Mesodermal cell (in vitro differentiated cells): ENCODE data around the gene RGCC.
"Not testable (repeated sequence)": the region's sequence is repeated elsewhere in the genome, so short reads cannot be mapped to it uniquely, and the experiment has no call there.

Experiments used
- H3K27ac ChIP-seq: 2 replicates; pipeline ENCODE4 v1.7.0; 2013; ENCODE audit warnings: mild to moderate bottlenecking, low read depth, low read length, moderate library complexity; ENCODE audit not compliant: severe bottlenecking
- H3K36me3 ChIP-seq: 2 replicates; pipeline ENCODE4 v1.7.1; 2013; ENCODE audit warnings: mild to moderate bottlenecking, low read length, moderate library complexity; ENCODE audit not compliant: control insufficient read depth, insufficient read depth
- H3K4me1 ChIP-seq: one replicate; pipeline ENCODE4 v1.7.1; 2013; ENCODE audit warnings: mild to moderate bottlenecking, low read length; ENCODE audit not compliant: insufficient read depth, control insufficient read depth, poor library complexity, severe bottlenecking
- H3K4me3 ChIP-seq: 2 replicates; pipeline ENCODE4 v1.7.0; 2013; ENCODE audit warnings: low read length, control low read depth, mild to moderate bottlenecking; ENCODE audit not compliant: insufficient read depth, poor library complexity, severe bottlenecking; ENCODE audit errors: extremely low read depth
- H3K9me3 ChIP-seq: 2 replicates; pipeline ENCODE4 v1.7.1; 2013; ENCODE audit warnings: mild to moderate bottlenecking, low read length, moderate library complexity; ENCODE audit not compliant: control insufficient read depth
- WGBS, 2 experiments: methylation state at CpG; one replicate each; pipeline ENCODE4 v1.1.5; 2013; ENCODE audit warnings: missing lambda C conversion rate in 2 of 2; ENCODE audit not compliant: insufficient coverage in 2 of 2; 5-methylcytosine and 5-hydroxymethylcytosine counted together

RGCC gene

GRCh38 chr13:41420146-41420545 lies 37.2 kb upstream of the RGCC start:
- H3K9me3 ChIP-seq: no peaks in the 10 kb centered on the region
- no peaks in the 10 kb centered on the region for H3K36me3 ChIP-seq
- 62 to 92% methylated on average over 2 of the region's 4 CpGs for WGBS, 2 experiments
- H3K4me1 ChIP-seq: no peaks in the 10 kb centered on the region
- no peak overlapping the region for H3K27ac ChIP-seq
- no peak overlapping the region for H3K4me3 ChIP-seq

DNA sequence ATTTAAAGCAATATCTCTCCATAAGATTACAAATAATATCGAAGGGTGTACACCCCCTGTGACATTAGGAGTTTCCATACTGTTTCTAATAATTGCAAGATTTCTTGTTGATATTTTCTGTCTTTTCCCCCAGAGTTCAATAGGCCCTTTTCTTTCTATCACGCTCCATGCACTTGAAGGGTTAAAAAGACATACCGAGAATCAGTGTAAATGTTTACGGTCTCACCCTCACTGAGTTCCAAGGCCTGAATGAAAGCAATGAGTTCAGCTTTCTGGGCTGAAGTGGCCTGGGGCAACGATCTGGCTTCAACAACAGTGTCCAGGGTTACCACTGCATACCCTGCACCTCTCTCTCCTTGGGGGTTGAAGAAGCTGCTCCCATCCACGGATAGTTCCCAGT lies 36.0 kb upstream of the RGCC start:
- H3K4me1 ChIP-seq, H3K9me3 ChIP-seq, H3K4me3 ChIP-seq, H3K27ac ChIP-seq, H3K36me3 ChIP-seq: not testable (repeated sequence)
- 66 to 73% methylated on average over 2 to 3 of the region's 6 CpGs for WGBS, 2 experiments

- not testable (repeated sequence) for H3K4me1 ChIP-seq, H3K27ac ChIP-seq
- WGBS, 2 experiments: 67 to 77% methylated on average over 5 to 7 of the region's 7 CpGs
These were observed 35.4 kb upstream of the RGCC start for GRCh38 chr13:41421983-41422382.

DNA sequence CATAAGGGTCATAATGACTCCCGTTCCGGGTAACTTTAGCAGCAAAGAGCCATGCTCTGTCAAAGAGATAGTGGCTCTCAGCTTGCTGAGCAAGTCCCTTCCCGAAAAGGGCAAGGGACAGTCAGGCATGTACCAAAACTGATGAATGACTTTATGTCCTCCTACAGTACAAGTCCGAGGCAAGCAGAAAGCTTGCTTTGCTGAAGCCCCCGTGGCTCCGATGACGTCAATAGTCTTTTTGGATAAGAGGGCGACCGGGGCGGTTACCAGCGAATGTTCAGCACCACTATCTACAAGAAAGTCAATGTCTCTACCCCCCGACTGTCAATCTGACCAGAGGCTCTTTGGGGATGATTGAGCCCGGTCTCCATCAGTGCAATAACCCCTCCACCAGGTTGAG lies 34.1 kb upstream of the RGCC start:
- H3K27ac ChIP-seq, H3K36me3 ChIP-seq, H3K4me3 ChIP-seq, H3K9me3 ChIP-seq, H3K4me1 ChIP-seq: not testable (repeated sequence)
- 94 to 98% methylated on average over 6 to 11 of the region's 13 CpGs for WGBS, 2 experiments

More at GRCh38 chr13:41421983-41422382, 35.4 kb upstream of the RGCC start:
- H3K4me3 ChIP-seq, H3K9me3 ChIP-seq, H3K36me3 ChIP-seq: not testable (repeated sequence)

- H3K9me3 ChIP-seq, H3K4me1 ChIP-seq, H3K4me3 ChIP-seq, H3K36me3 ChIP-seq, H3K27ac ChIP-seq: not testable (repeated sequence)
- WGBS, 2 experiments: no CpG with 5 or more reads among the region's 6 CpGs
These were observed 32.7 kb upstream of the RGCC start for GRCh38 chr13:41424675-41425074.

- WGBS, 2 experiments: 81 to 88% methylated on average over 2 to 11 of the region's 22 CpGs
- Histone ChIP-seq H3K4me1 (no peaks in the 10 kb centered on the region), H3K4me3 (no peak overlapping the region), H3K36me3 (no peaks in the 10 kb centered on the region), H3K9me3 (no peaks in the 10 kb centered on the region), H3K27ac (no peak overlapping the region)
These were observed 31.3 kb upstream of the RGCC start for GRCh38 chr13:41426047-41426446.

- H3K36me3 ChIP-seq: no peaks in the 10 kb centered on the region
- WGBS, 2 experiments: 73% methylated on average over 3 of the region's 17 CpGs; no CpG with 5 or more reads in 1 of the 2 experiments
- no peaks in the 10 kb centered on the region for H3K9me3 ChIP-seq
- no peak overlapping the region for H3K4me3 ChIP-seq
- no peaks in the 10 kb centered on the region for H3K4me1 ChIP-seq
- no peak overlapping the region for H3K27ac ChIP-seq
These were observed 29.7 kb upstream of the RGCC start for GRCh38 chr13:41427666-41428065.

- Histone ChIP-seq H3K4me1 (no peaks in the 10 kb centered on the region), H3K9me3 (no peaks in the 10 kb centered on the region), H3K27ac (no peak overlapping the region), H3K4me3 (no peak overlapping the region), H3K36me3 (no peaks in the 10 kb centered on the region)
- 22 to 58% methylated on average over 14 to 16 of the region's 32 CpGs for WGBS, 2 experiments
These were observed 29.2 kb upstream of the RGCC start for GRCh38 chr13:41428155-41428554.

GRCh38 chr13:41434030-41434429 lies 23.3 kb upstream of the RGCC start:
- H3K27ac ChIP-seq, H3K4me3 ChIP-seq, H3K4me1 ChIP-seq, H3K36me3 ChIP-seq, H3K9me3 ChIP-seq: not testable (repeated sequence)
- 86 to 100% methylated on average over 2 to 3 of the region's 6 CpGs for WGBS, 2 experiments

DNA sequence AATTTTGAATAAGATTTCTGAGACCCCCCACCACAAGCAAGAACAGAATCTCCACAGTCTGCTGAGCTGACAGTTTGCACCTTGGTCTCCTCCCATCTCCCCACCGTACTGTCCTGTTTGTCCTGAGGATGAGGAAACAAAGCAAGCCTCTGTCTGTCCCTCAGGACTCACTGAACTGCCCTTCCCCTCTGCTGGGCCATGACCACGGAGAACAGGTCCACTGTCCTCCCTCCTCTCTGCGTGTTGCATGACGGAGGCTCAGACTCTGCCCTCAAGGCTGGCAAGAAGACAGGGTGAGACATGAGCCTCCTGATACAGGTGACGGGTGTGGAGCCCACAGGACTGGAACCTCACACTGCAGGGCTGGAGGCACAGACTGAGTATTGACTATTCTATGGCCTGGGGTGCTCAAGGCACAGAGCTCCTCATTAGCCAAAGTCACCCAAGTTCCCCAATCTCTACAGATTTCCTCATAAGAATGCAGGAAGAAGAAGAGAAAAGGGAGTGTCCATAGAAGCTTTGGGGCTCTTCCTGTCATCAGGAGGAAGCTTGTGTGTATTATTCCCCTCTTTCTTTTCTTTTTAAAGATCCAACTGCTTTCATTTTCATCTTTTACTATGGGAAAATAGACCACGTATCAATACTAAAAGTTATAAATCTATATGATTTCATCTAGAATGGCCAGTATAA lies 22.4 kb upstream of the RGCC start:
- Histone ChIP-seq H3K4me3 (no peak overlapping the region), H3K36me3 (no peaks in the 10 kb centered on the region), H3K27ac (no peak overlapping the region), H3K4me1 (no peaks in the 10 kb centered on the region), H3K9me3 (no peaks in the 10 kb centered on the region)
- 80 to 93% methylated on average over 3 of the region's 6 CpGs for WGBS, 2 experiments

GRCh38 chr13:41443969-41444368 lies 13.4 kb upstream of the RGCC start:
- no peaks in the 10 kb centered on the region for H3K4me1 ChIP-seq
- H3K9me3 ChIP-seq: no peaks in the 10 kb centered on the region
- no peak overlapping the region for H3K27ac ChIP-seq
- H3K4me3 ChIP-seq: no peak overlapping the region
- 79 to 92% methylated on average over 3 to 4 of the region's 5 CpGs for WGBS, 2 experiments
- no peaks in the 10 kb centered on the region for H3K36me3 ChIP-seq
